Activated gamma-delta T cell (primary cell): ENCODE results near the gene SHFL.
A peak's percentile ranks its signal among the peaks of the same experiment; 100 is the strongest.

ENCODE experiments used
- DNase-seq: peaks from one replicate; lab custom pipeline; 2025; lab: John Stamatoyannopoulos, UW

Gene SHFL

GRCh38 chr19:10109528-10109927 is 23.4 kb downstream of the SHFL start:
- DNase-seq = no peak

GRCh38 chr19:10110076-10110971 is 24.2 kb downstream of the SHFL start:
- DNase-seq = no peak

- DNase-seq = no peak
Observed at GRCh38 chr19:10110972-10111317, 24.8 kb downstream of the SHFL start.

GRCh38 chr19:10111405-10111811 is 25.3 kb downstream of the SHFL start, which contains the start of gene P2RY11:
Gene P2RY11, plus strand, starts transcription at chr19:10111693. Its CDS starts 29 bp downstream, at chr19:10111722.
- no peak for DNase-seq

GRCh38 chr19:10112037-10112761 is 26.1 kb downstream of the SHFL start:
- DNase-seq = peak; percentile 51

- peak; percentile 67 for DNase-seq
Observed at GRCh38 chr19:10112895-10113591, 26.9 kb downstream of the SHFL start.

- DNase-seq = no peak
Observed at GRCh38 chr19:10113592-10113963, 27.5 kb downstream of the SHFL start.

- no peak for DNase-seq
Observed at GRCh38 chr19:10113964-10114650, 28.0 kb downstream of the SHFL start.

GRCh38 chr19:10114651-10115391 is 28.7 kb downstream of the SHFL start:
- DNase-seq = no peak

GRCh38 chr19:10115392-10116084 is 29.4 kb downstream of the SHFL start:
- DNase-seq = no peak

- DNase-seq = no peak
Observed at GRCh38 chr19:10116085-10116865, 30.2 kb downstream of the SHFL start.

- DNase-seq = no peak
Observed at GRCh38 chr19:10116866-10117616, 30.9 kb downstream of the SHFL start.

- DNase-seq = no peak
Observed at GRCh38 chr19:10118960-10119359, 32.8 kb downstream of the SHFL start.

GRCh38 chr19:10120538-10121189 is 34.5 kb downstream of the SHFL start:
- no peak for DNase-seq

- DNase-seq = no peak
Observed at GRCh38 chr19:10122045-10122444, 35.9 kb downstream of the SHFL start.

GRCh38 chr19:10124429-10124828 is 38.3 kb downstream of the SHFL start:
- no peak for DNase-seq

- no peak for DNase-seq
Observed at GRCh38 chr19:10126213-10126639, 40.1 kb downstream of the SHFL start.

GRCh38 chr19:10132905-10133304 is 46.8 kb downstream of the SHFL start:
- no peak for DNase-seq
